C4-2B (cell line): ENCODE measurements around the gene LRRC70.

ENCODE experiments used
- H3K27ac ChIP-seq: fragments of 450-650 bp; 2 replicates; pipeline ENCODE4 v1.5.1; 2017
- ZFX ChIP-seq: fragments of 450-650 bp; IDR thresholded peaks from 2 replicates; pipeline ENCODE4 v1.6.1; 2017
- TF ChIP-seq, protein P1 (sequence below): fragments of 450-650 bp; conservative IDR thresholded peaks from 2 replicates; pipeline ENCODE4 v1.5.1; 2017; ENCODE audit warnings: mild to moderate bottlenecking

Gene LRRC70

DNA sequence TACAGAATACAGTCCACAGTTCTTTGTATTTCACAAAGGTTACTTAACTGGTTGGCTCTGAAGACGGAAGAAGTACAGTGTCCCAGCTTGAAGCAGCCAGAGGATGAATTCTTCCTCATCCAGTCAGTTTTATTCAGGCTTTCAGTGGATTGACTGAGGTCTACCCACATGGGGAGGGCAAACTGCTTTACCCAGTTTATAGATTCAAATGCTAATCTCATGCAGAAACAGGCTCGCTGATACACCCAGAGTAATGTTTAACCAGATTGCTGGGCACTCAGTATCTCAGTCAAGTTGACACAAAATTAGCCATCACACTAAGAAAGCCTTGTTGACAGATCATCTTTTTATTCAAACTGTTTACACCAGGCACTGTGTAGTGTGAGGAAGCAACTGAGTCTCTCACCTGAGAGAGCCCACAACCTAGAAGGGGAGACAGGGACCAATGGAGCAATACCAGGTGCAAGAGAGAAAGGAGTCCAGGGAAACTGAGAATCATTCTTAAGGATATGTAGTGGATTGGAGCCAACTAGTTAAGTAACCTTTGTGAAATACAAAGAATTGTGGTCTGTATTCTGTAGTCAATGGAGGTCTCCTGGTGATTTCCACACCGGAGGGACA, 15.9 kb downstream of the LRRC70 start:
- no peak overlapping the region for H3K27ac ChIP-seq
- TF ChIP-seq ZFX, result no peak
- TF ChIP-seq, protein P1, sequence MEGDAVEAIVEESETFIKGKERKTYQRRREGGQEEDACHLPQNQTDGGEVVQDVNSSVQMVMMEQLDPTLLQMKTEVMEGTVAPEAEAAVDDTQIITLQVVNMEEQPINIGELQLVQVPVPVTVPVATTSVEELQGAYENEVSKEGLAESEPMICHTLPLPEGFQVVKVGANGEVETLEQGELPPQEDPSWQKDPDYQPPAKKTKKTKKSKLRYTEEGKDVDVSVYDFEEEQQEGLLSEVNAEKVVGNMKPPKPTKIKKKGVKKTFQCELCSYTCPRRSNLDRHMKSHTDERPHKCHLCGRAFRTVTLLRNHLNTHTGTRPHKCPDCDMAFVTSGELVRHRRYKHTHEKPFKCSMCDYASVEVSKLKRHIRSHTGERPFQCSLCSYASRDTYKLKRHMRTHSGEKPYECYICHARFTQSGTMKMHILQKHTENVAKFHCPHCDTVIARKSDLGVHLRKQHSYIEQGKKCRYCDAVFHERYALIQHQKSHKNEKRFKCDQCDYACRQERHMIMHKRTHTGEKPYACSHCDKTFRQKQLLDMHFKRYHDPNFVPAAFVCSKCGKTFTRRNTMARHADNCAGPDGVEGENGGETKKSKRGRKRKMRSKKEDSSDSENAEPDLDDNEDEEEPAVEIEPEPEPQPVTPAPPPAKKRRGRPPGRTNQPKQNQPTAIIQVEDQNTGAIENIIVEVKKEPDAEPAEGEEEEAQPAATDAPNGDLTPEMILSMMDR, result no peak

DNA sequence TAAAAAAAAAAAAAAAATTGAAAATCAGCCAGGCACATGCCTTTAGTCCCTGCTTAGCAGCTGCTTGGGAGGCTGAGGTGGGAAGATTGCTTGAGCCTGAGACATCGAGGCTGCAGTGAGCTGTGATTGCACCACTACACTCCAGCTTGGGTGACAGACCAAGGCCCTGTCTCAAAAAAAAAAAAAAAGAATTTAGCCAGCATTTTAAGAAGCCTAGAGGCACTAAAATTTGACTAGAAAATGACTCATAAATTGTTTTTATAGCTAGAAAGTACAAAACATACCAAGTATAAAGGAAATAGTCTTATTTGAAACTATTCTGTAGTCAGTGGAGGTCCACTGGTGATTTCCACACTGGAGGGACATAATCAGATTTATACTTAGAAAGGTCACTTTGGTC, 17.5 kb downstream of the LRRC70 start:
- H3K27ac ChIP-seq, result no peak overlapping the region
- TF ChIP-seq, protein P1, result no peak
- no peak for TF ChIP-seq ZFX

DNA sequence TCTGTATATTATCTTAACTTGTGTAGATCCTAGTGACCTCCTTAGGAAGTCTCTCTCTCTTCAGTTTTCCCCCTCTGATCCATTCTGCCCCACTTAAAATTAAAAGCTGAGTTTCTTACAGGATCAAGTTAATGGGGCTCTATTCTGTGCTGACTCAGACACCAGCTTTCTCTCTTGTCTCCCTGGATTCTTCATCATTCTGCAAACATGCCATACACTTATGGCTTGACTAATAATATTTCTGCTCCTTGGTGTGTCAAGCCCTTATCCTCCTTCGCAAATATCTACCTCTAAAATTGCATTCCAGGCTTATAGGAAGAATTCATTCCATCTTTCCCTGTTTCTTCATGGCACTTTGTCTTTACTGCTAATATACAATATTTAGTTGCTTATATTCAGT, 18.1 kb downstream of the LRRC70 start:
- TF ChIP-seq, protein P1, result no peak
- TF ChIP-seq ZFX, result no peak

DNA sequence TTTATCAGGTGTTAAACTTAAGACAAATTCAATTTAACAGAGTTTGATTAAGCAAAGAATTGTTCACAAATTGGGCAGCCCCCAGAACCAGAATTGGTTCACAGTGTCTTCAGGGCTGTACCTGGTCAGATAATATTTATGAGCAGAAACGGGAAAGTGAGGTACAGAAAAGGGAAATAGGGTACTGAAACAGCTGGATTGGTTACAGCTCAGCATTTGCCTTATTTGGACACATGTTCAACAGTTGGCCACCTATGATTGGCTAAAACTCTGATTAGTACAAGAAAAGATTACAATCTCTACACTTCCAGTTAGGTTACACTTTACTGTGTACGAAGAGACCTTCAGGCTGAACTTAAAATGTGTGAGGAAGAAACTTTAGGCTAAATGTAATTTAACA, 18.7 kb downstream of the LRRC70 start:
- TF ChIP-seq, protein P1, result no peak
- TF ChIP-seq ZFX, result no peak
- no peak overlapping the region for H3K27ac ChIP-seq

More for the DNA sequence above, 18.1 kb downstream of the LRRC70 start:
- H3K27ac ChIP-seq, result no peak overlapping the region

DNA sequence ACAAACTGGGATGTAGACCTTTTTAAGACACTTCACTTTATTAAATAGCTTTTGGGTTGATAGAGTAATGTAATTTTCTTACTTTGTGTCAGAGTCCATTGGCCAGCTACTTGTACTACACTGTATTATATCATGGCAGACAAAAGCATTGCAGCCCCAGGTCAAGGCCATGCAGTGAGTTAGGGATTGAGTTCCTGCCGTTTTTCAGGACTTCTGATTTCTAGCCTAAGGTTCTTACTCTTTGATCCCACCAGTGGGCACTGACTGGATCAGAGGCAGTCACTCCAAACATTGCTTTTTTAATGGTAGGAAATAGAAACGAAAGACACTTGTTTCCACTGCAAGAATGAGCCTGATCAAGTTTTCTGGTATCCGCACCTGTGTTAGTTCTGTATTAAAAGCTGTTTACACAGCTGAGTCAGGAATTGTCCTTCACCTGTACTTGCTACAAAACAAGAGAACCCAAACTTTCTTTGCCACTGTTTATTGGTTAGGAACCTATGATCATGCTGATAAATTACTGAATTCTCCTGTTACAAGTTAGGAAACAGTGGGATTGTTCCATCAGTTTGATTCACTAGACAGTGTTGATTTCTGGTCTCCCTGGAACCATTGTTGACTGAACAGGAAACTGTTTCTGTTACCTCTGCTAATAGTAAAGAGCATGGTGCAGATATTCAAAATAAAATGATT, 22.1 kb downstream of the LRRC70 start:
- no peak overlapping the region for H3K27ac ChIP-seq
- no peak for TF ChIP-seq ZFX
- TF ChIP-seq, protein P1, result no peak

DNA sequence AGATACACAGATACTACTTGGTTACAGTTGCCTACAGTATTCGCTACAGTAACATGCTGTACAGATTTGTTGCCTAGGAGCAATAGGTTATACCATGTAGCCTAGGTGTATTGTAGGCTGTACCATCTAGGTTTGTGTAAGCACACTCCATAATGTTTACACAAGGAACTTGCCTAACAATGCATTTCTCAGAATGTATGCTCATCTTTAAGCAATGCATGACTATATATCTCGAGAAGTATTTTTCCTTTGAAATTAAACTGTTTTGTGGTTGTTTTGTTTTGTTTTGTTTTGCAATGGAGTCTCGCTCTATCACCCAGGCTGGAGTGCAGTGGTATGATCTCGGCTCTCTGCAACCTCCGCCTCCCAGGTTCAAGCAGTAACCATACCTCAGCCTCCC, 25.3 kb downstream of the LRRC70 start:
- TF ChIP-seq, protein P1, result no peak
- TF ChIP-seq ZFX, result no peak
- H3K27ac ChIP-seq, result no peak overlapping the region

DNA sequence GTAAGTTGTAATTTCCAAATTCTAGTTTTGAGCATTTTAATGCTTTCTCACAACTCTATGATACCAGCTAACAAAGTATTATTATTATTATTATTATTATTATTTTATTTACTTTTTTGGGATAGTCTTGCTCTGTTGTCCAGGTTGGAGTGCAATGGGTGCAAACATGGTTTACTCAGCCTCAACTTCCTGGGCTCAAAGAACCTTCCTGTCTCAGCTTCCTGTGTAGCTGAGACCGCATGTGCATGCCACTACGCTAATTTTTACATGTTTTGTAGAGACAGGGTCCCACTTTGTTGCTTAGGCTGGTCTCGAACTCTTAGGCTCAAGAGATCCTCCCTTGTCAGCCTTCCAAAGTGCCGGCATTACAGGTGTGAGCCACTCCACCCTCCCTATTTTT, 27.0 kb downstream of the LRRC70 start:
- H3K27ac ChIP-seq, result no peak overlapping the region

More for the DNA sequence above, 27.0 kb downstream of the LRRC70 start:
- no peak for TF ChIP-seq ZFX
- TF ChIP-seq, protein P1, result no peak
